ENCODE data around the gene ODAD3. TPM values are rescaled to one million over a fixed set of nuclear protein-coding genes. Genes with fewer than 3 reads are reported as not detected.
A peak's percentile ranks its signal among the peaks of the same experiment; 100 is the strongest.

Gene ODAD3
- total RNA-seq, 1 experiment from 2014 or later: 1.9 TPM

DNA sequence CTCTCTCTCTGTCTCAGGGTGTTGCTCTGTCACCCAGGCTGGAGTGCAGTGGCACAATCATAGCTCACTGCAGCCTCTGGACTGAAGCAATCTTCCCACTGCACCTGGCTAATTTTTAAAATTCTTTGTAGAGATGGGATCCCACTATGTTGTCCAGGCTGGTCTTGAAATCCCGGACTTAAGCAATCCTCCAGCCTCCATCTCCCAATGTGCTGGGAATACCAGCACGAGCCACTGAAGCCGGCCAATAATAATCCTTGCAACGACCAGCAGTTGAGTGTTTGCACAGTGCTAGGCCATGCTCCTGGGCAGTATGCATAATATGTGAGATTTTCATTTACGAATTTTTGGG is 50.2 kb downstream of the ODAD3 start:
- no TSS peak for BruUV-seq (replicated peaks)
- DNase-seq (ENCODE audit: low read depth, low spot score) (no peak), ATAC-seq (no peak)
- Histone ChIP-seq H3K4me3 (ENCODE audit: low read depth in 2 of 2, low read length in 2 of 2) (no peak overlapping the region), H3K27me3 (ENCODE audit: control insufficient read depth, insufficient read depth, low read length) (no peaks in the 10 kb centered on the region), H3K36me3 (ENCODE audit: control insufficient read depth, insufficient read depth, low read length) (no peaks in the 10 kb centered on the region; the same call in 1 of the 2 replicates), H3K4me1 (ENCODE audit: control insufficient read depth, insufficient read depth, low read length) (peaks cover 9% of the 10 kb centered on the region), H3K9me3 (ENCODE audit: control insufficient read depth, insufficient read depth, low read depth, low read length) (no peaks in the 10 kb centered on the region), H3K27ac (ENCODE audit: low read length) (no peak overlapping the region)
- CTCF ChIA-PET: interaction anchor here (0.6 to 0.9 kb wide), 2 partner anchors 21 to 91 kb away, joined by 3 to 8 read pairs; no protein-coding TSS in a partner anchor
- TF ChIP-seq POLR2AphosphoS5 (IDR thresholded peaks at IDR 0.05; ENCODE audit: low read depth, low read length): no peak
- TF ChIP-seq, protein P1, sequence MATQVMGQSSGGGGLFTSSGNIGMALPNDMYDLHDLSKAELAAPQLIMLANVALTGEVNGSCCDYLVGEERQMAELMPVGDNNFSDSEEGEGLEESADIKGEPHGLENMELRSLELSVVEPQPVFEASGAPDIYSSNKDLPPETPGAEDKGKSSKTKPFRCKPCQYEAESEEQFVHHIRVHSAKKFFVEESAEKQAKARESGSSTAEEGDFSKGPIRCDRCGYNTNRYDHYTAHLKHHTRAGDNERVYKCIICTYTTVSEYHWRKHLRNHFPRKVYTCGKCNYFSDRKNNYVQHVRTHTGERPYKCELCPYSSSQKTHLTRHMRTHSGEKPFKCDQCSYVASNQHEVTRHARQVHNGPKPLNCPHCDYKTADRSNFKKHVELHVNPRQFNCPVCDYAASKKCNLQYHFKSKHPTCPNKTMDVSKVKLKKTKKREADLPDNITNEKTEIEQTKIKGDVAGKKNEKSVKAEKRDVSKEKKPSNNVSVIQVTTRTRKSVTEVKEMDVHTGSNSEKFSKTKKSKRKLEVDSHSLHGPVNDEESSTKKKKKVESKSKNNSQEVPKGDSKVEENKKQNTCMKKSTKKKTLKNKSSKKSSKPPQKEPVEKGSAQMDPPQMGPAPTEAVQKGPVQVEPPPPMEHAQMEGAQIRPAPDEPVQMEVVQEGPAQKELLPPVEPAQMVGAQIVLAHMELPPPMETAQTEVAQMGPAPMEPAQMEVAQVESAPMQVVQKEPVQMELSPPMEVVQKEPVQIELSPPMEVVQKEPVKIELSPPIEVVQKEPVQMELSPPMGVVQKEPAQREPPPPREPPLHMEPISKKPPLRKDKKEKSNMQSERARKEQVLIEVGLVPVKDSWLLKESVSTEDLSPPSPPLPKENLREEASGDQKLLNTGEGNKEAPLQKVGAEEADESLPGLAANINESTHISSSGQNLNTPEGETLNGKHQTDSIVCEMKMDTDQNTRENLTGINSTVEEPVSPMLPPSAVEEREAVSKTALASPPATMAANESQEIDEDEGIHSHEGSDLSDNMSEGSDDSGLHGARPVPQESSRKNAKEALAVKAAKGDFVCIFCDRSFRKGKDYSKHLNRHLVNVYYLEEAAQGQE (IDR thresholded peaks at IDR 0.05; ENCODE audit: insufficient read depth in 1 of 2, low read depth in 2 of 2, low read length in 1 of 2): no peak
- TF ChIP-seq, protein P2, sequence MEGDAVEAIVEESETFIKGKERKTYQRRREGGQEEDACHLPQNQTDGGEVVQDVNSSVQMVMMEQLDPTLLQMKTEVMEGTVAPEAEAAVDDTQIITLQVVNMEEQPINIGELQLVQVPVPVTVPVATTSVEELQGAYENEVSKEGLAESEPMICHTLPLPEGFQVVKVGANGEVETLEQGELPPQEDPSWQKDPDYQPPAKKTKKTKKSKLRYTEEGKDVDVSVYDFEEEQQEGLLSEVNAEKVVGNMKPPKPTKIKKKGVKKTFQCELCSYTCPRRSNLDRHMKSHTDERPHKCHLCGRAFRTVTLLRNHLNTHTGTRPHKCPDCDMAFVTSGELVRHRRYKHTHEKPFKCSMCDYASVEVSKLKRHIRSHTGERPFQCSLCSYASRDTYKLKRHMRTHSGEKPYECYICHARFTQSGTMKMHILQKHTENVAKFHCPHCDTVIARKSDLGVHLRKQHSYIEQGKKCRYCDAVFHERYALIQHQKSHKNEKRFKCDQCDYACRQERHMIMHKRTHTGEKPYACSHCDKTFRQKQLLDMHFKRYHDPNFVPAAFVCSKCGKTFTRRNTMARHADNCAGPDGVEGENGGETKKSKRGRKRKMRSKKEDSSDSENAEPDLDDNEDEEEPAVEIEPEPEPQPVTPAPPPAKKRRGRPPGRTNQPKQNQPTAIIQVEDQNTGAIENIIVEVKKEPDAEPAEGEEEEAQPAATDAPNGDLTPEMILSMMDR (IDR thresholded peaks at IDR 0.05): no peak
- no peak for TF ChIP-seq TCF7L2 (IDR thresholded peaks at IDR 0.05; ENCODE audit: low read depth, low read length)
- TF ChIP-seq SIN3A (IDR thresholded peaks at IDR 0.05; ENCODE audit: borderline replicate concordance, insufficient read depth, low read depth, low read length): no peak
- intact Hi-C loops (cut with micrococcal nuclease; ENCODE audit: unreplicated experiment): no loop called here
- in situ Hi-C loops (cut with HindIII; ENCODE audit: low pct_unique_long_range_greater_than_20kb, low sequenced_read_pairs): no loop called here
- POLR2A ChIA-PET: no interaction called here

GRCh38 chr19:11383706-11384048 is 51.2 kb downstream of the ODAD3 start:
- ATAC-seq: no peak
- POLR2A ChIA-PET: interaction anchor here (0.6 to 0.7 kb wide), 2 partner anchors 47 to 291 kb away, joined by 3 to 5 read pairs; no protein-coding TSS in a partner anchor
- Histone ChIP-seq H3K36me3 (ENCODE audit: control insufficient read depth, insufficient read depth, low read length) (no peaks in the 10 kb centered on the region; the same call in 1 of the 2 replicates), H3K9me3 (ENCODE audit: control insufficient read depth, insufficient read depth, low read depth, low read length) (no peaks in the 10 kb centered on the region), H3K4me1 (ENCODE audit: control insufficient read depth, insufficient read depth, low read length) (peaks cover 12% of the 10 kb centered on the region), H3K4me3 (ENCODE audit: low read depth in 2 of 2, low read length in 2 of 2) (peak overlapping the region; percentile 62 to 75), H3K27ac (ENCODE audit: low read length) (0 out of 2 replicates have a peak overlapping the region, but pooled peaks have one; percentile 17), H3K27me3 (ENCODE audit: control insufficient read depth, insufficient read depth, low read length) (no peaks in the 10 kb centered on the region)
- in situ Hi-C loops (cut with HindIII; ENCODE audit: low pct_unique_long_range_greater_than_20kb, low sequenced_read_pairs): no loop called here
- TF ChIP-seq, protein P1 (IDR thresholded peaks at IDR 0.05; ENCODE audit: insufficient read depth in 1 of 2, low read depth in 2 of 2, low read length in 1 of 2): no peak
- TF ChIP-seq SIN3A (IDR thresholded peaks at IDR 0.05; ENCODE audit: borderline replicate concordance, insufficient read depth, low read depth, low read length) (no peak), TCF7L2 (IDR thresholded peaks at IDR 0.05; ENCODE audit: low read depth, low read length) (no peak), POLR2AphosphoS5 (IDR thresholded peaks at IDR 0.05; ENCODE audit: low read depth, low read length) (no peak)
- TF ChIP-seq, protein P2 (IDR thresholded peaks at IDR 0.05): no peak
- intact Hi-C loops (cut with micrococcal nuclease; ENCODE audit: unreplicated experiment): no loop called here
- BruUV-seq (replicated peaks): no TSS peak
- no peak for DNase-seq (ENCODE audit: low read depth, low spot score)
- CTCF ChIA-PET: interaction anchor here (0.9 to 1.4 kb wide), 2 partner anchors 90 to 99 kb away, joined by 8 to 10 read pairs; no protein-coding TSS in a partner anchor
